HG03064 (cell line): ENCODE measurements around the gene NFKBIZ.
"Not testable (repeated sequence)": the region's sequence is repeated elsewhere in the genome, so short reads cannot be mapped to it uniquely, and the experiment has no call there.

Source experiments
- ATAC-seq: cut with Tn5 transposase; IDR thresholded peaks from one replicate; pipeline ENCODE4 v1.9.1; 2021; ENCODE audit warnings: low read depth; ENCODE audit not compliant: unreplicated experiment

The NFKBIZ gene

GRCh38 chr3:101850246-101851051 is 1.1 kb downstream of the NFKBIZ start:
- no peak for ATAC-seq

DNA sequence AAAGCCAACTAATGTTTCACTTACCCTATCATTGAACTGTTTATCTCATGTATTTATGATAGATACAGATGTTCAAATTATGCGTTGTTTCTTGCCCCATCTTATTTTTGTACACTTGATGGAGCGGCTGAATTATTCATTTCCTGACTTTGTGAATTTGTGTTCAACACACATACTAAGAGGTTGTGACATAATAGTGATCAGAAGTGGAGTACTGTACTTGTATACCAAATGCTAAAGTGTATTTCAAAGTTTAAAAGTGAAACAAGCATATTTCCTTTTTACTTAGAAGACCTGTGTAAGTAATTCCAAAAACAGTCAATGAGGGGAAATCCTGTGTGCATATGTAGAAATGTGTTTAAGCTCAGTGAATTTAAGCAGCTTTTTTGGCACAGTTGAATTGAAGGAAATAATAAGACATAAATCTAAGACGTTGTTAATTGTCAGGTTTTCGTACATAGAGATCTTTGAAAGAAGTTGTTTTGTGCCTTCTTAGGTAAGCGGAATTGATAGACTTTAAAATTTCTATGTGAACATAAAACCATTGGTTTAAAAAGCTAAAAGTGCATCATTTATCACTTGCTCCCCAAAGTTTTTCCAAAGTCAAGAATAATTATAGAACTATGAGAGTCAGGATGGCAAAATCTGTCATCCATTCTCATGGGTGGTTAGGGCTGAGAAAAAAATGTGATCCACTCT is 1.9 kb downstream of the NFKBIZ start:
- ATAC-seq: no peak

- no peak for ATAC-seq
Observed at GRCh38 chr3:101851850-101852714, 2.8 kb downstream of the NFKBIZ start.

- no peak for ATAC-seq
Observed at GRCh38 chr3:101852983-101853840, 3.9 kb downstream of the NFKBIZ start.

GRCh38 chr3:101853982-101854381 is 4.7 kb downstream of the NFKBIZ start:
- ATAC-seq: no peak

- ATAC-seq: no peak
Observed at GRCh38 chr3:101854608-101855304, 5.4 kb downstream of the NFKBIZ start.

DNA sequence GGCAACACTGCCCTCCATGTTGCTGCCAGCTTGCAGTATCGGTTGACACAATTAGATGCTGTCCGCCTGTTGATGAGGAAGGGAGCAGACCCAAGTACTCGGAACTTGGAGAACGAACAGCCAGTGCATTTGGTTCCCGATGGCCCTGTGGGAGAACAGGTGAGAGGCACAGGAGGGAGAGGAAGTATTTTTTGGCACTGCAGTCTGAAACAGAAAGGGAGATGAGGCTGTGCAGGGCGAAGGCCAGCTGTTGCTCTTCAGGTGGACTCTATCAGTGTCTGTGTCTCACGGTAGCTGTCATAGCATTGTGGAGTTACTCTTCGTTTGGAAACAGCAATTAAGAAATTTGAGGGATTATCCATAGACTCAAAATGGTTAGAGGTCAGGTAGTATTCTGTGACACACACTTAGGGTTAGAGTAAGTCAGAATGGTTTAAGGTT is 8.0 kb downstream of the NFKBIZ start:
- ATAC-seq: no peak

GRCh38 chr3:101858464-101859030 is 9.2 kb downstream of the NFKBIZ start:
- ATAC-seq: no peak

DNA sequence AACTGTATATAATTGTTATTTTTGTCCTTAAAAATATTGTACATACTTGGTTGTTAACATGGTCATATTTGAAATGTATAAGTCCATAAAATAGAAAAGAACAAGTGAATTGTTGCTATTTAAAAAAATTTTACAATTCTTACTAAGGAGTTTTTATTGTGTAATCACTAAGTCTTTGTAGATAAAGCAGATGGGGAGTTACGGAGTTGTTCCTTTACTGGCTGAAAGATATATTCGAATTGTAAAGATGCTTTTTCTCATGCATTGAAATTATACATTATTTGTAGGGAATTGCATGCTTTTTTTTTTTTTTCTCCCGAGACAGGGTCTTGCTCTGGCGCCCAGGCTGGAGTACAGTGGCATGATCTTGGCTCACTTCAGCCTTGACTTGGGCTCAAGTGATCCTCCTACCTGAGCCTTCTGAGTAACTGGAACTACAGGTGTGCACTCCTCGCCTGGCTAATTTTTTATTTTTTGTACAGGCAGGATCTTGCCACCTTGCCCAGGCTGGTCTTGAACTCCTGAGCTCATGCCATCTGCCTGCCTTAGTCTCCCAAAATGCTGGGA is 10.7 kb downstream of the NFKBIZ start:
- no peak for ATAC-seq

DNA sequence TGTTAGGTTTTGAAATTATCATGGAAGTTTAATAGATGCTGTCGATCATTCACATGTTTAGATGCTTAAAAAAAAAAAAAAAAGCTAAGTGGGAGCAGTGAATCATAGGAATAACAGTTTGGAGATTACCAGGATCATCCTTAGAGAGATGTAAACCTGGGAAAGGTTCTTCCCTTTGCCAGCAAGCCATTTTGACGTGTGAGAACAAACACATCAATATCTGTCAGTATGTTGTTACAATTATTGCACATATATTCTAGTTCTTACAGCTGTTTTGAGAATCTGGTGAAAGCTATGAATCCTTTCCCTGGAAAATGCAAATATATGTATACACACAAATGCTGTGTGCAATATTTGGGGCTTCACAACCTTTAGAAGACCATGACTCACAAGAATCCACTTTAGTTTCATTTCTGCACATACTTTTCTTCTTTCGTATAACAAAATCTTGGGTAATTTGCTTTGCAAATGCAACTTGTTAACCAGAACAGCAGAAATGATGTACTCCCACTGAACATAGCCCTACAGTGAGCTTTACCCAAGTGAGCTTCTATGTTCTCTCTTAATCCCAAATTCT is 12.0 kb downstream of the NFKBIZ start:
- no peak for ATAC-seq

DNA sequence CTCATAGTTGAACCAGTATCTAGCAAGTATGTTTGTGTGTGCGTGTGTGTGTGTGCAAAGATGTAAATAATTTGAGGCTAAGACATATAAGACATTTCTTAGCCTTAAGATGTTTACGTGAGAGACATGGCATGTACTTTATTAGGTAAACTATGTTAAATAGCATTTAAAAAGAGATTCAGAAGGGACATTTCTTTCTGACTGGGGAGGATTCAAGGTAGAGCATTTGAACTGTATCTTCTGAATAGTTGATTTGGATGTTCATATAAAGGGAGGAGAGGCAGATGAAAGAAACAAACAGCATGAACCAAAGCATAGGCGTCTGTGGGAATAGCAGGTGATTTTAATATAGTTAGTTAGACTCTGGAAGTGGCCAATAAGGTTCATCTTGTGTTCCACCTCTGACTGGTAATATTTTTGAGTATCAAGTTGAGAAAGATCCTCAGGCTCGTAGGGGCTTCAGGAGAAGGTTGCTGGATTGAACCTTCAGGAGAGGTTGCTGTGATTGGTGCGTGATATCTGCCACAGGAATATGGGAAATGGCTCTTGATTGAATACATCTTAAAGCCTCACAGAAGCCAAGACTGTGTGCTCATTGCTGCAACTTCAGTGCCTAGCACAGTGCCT is 12.6 kb downstream of the NFKBIZ start:
- ATAC-seq: no peak

GRCh38 chr3:101862416-101863165 is 13.3 kb downstream of the NFKBIZ start:
- no peak for ATAC-seq

GRCh38 chr3:101864926-101865325 is 15.6 kb downstream of the NFKBIZ start:
- not testable (repeated sequence) for ATAC-seq

- no peak for ATAC-seq
Observed at GRCh38 chr3:101865751-101866509, 16.6 kb downstream of the NFKBIZ start.

DNA sequence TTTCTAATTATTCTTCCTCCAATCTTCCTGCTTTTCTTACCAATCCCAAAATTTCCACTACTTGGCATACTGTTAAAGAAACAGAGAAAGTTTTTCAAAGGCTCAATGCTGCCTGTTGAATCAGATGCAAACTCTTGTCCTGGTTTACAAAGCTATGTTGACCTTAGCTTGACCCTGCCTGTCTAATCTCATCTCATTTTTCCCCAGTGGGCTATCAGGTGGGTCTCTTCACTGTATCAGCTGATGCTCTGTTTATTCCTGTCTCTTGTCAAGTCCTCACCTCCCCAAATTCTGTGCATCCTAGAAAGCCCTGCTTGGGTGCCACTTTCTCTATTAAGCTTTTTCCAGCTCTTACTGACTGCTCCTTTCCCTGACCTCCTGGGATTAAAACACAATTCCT is 18.2 kb downstream of the NFKBIZ start:
- no peak for ATAC-seq

DNA sequence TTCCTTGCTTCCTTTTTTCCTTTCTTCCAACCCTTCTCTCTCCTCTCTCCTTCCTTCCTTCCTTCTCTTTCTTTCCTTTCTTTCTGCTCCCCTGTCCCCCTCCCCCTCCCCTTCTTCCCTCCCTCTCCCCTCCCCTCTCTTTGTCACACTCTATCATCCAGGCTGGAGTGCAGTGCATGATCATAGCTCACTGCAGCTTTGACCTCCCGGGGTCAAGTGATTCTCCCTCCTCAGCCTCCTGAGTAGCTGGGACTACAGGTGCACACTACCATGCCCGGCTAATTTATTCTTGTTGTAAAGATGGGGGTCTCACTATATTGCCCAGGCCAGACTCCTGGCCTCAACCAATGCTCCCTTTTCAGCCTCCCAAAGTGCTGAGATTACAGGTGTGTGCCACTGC is 18.7 kb downstream of the NFKBIZ start:
- no peak for ATAC-seq
